Fibroblast of lung (primary cell): Measurements from ENCODE around the gene GAS2L2. TPM values are rescaled to one million over a fixed set of nuclear protein-coding genes. Genes with fewer than 3 reads are reported as not detected.

Experiments
- DNase-seq, 2 donors: peaks; one replicate each; pipeline versions ENCODE4 v3.0.0 to v3.0.0-alpha.2; 2010; ENCODE audit warnings: low read depth in 2 of 2
- H2AFZ ChIP-seq: 2 replicates; pipeline ENCODE4 v1.5.1; 2012; ENCODE audit warnings: low read length, control low read depth, inconsistent platforms
- H3K27ac ChIP-seq: 2 replicates; pipeline ENCODE4 v1.5.1; 2011; ENCODE audit warnings: low read length, control low read depth; ENCODE audit not compliant: insufficient read depth
- H3K27me3 ChIP-seq: 2 replicates; pipeline ENCODE4 v1.5.1; 2011; ENCODE audit warnings: mild to moderate bottlenecking, low read length; ENCODE audit not compliant: control insufficient read depth, insufficient read depth
- H3K36me3 ChIP-seq: 2 replicates; pipeline ENCODE4 v1.5.1; 2011; ENCODE audit warnings: low read length; ENCODE audit not compliant: control insufficient read depth, insufficient read depth
- H3K4me1 ChIP-seq: 2 replicates; pipeline ENCODE4 v1.5.1; 2011; ENCODE audit warnings: low read length; ENCODE audit not compliant: control insufficient read depth, insufficient read depth; ENCODE audit errors: extremely low read depth
- H3K4me2 ChIP-seq: 2 replicates; pipeline ENCODE4 v1.5.1; 2011; ENCODE audit warnings: low read length, control low read depth; ENCODE audit not compliant: insufficient read depth; ENCODE audit errors: extremely low read depth
- H3K4me3 ChIP-seq, 4 experiments: fragments of 200-600 bp in 1 of 4; sonication (generic) in 1 of 4; replicated peaks in 1 of 4; 2 replicates each; pipeline ENCODE4 v1.5.1; 2011 to 2016; ENCODE audit warnings: low read length in 4 of 4, low read depth in 3 of 4, mild to moderate bottlenecking in 3 of 4, control low read depth in 2 of 4, inconsistent platforms in 1 of 4, mixed read lengths in 1 of 4; ENCODE audit not compliant: insufficient read depth in 1 of 4; ENCODE audit errors: control extremely low read depth in 1 of 4
- H3K79me2 ChIP-seq: 2 replicates; pipeline ENCODE4 v1.5.1; 2012; ENCODE audit warnings: mild to moderate bottlenecking, low read length, inconsistent platforms; ENCODE audit not compliant: control insufficient read depth, insufficient read depth
- H3K9ac ChIP-seq: 2 replicates; pipeline ENCODE4 v1.5.1; 2011; ENCODE audit warnings: mild to moderate bottlenecking, low read length, control low read depth; ENCODE audit not compliant: insufficient read depth
- H3K9me3 ChIP-seq: 2 replicates; pipeline ENCODE4 v1.5.1; 2012; ENCODE audit warnings: low read depth, low read length; ENCODE audit not compliant: control insufficient read depth, insufficient read depth
- H4K20me1 ChIP-seq: 2 replicates; pipeline ENCODE4 v1.5.1; 2011; ENCODE audit warnings: low read length; ENCODE audit not compliant: control insufficient read depth, insufficient read depth; ENCODE audit errors: extremely low read depth
- EZH2 ChIP-seq: IDR thresholded peaks from 2 replicates; pipeline ENCODE4 v1.5.1; 2012; ENCODE audit warnings: low read length, control low read depth, mild to moderate bottlenecking; ENCODE audit errors: missing control alignments
- polyA plus RNA-seq, 2 donors: library from polyadenylated mRNA; depleted of rRNA in 1 of 2; stranded (reverse) in 1 of 2; unstranded in 1 of 2; fragments of >200 nt; gene quantifications; 2 replicates each; pipeline ENCODE4 v1.2.1, GENCODE V29; 2011 to 2012; ENCODE audit warnings: missing spikeins in 1 of 2
- total RNA-seq: library from RNA; depleted of rRNA; stranded (reverse); fragments of >200 nt; gene quantifications from 2 replicates; pipeline ENCODE4 v1.2.1, GENCODE V29; 2014
- TF ChIP-seq, protein P1 (sequence below), 2 donors: IDR thresholded peaks in 1 of 2; conservative IDR thresholded peaks in 1 of 2; 1 replicate in 1 of 2; 2 replicates in 1 of 2; pipeline ENCODE4 v1.5.1; 2011 to 2012; ENCODE audit warnings: low read length in 2 of 2, control low read depth in 1 of 2, inconsistent platforms in 1 of 2, low read depth in 1 of 2, mild to moderate bottlenecking in 1 of 2

GAS2L2 gene
- total and polyA plus RNA-seq, 2 donors (not counting 1 experiment from before 2014, with no cell fraction given): not detected

DNA sequence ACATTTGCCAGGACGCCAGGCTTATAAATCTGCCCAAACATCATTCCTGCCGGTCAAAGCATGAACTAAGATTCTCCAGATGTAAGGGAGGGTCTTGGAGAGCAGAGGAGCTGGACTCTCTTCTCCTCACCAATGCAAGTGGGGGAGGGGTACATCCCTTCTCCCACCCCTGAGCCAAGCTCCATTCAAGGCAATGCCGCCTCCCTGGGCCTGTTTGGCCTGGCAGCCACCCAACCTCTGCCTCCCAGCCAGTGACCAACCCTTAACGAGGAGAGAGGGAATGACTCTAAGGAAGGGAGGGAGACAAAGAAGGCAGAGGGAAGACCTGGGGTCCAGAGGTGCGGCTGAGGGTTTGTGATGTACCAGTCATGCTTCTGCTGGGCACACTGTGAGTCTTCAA is 21.5 kb upstream of the GAS2L2 start:
- Histone ChIP-seq H3K36me3 (no peaks in the 10 kb centered on the region), H3K79me2 (no peaks in the 10 kb centered on the region), H3K9me3 (no peaks in the 10 kb centered on the region), H3K9ac (no peak overlapping the region), H3K4me2 (no peak overlapping the region), H2AFZ (no peak overlapping the region), H3K27ac (no peak overlapping the region), H4K20me1 (no peaks in the 10 kb centered on the region), H3K4me3 (no peak overlapping the region), H3K27me3 (peaks cover 11% of the 10 kb centered on the region), H3K4me1 (peaks cover 14% of the 10 kb centered on the region)
- DNase-seq: peak; percentile 75 to 80
- TF ChIP-seq EZH2: no peak
- TF ChIP-seq, protein P1, sequence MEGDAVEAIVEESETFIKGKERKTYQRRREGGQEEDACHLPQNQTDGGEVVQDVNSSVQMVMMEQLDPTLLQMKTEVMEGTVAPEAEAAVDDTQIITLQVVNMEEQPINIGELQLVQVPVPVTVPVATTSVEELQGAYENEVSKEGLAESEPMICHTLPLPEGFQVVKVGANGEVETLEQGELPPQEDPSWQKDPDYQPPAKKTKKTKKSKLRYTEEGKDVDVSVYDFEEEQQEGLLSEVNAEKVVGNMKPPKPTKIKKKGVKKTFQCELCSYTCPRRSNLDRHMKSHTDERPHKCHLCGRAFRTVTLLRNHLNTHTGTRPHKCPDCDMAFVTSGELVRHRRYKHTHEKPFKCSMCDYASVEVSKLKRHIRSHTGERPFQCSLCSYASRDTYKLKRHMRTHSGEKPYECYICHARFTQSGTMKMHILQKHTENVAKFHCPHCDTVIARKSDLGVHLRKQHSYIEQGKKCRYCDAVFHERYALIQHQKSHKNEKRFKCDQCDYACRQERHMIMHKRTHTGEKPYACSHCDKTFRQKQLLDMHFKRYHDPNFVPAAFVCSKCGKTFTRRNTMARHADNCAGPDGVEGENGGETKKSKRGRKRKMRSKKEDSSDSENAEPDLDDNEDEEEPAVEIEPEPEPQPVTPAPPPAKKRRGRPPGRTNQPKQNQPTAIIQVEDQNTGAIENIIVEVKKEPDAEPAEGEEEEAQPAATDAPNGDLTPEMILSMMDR (conservative IDR thresholded peaks at IDR 0.05 in 1 of 2, IDR thresholded peaks at IDR 0.05 in 1 of 2; ENCODE audit: low read depth in 1 of 2, low read length in 2 of 2): no peak

DNA sequence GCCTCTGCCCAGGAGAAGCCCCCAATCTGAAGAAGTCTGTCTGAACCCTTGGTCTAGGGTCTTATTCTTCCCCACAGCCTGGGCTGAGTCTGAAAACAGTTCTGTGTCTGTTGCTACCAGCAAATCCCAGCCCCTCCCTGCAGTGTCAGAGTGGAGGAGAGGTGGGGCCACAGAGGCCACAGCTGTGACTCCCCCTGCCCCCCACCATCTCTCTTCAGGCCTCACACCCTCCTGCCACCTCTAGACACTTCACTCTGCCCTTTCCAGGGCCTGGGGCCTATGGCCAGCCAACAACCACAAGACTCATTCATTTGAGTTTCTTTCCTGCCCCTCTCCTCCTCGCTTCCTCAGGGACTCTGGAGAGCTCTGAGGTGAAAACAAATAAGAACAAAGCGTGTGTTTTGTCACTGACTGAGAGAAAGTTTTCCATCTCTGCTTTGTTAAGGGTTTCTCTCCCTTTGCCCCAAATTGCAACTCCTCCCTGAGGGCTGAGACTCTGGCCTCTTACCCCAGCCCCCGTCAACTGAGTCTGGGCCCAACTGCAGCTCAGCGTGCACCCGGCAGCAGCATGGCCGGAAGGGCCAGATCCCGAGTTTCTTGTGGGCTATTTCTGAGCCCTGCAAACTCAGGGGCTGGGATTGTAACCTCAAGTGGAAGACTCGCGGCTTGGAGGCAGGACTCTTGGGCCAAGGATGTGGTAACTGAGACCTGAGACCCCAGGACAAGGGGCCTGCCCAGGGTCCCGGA is 20.8 kb upstream of the GAS2L2 start:
- Histone ChIP-seq H2AFZ (no peak overlapping the region), H3K27ac (no peak overlapping the region), H3K4me2 (no peak overlapping the region), H3K4me1 (peaks cover 14% of the 10 kb centered on the region), H3K27me3 (peaks cover 15% of the 10 kb centered on the region), H3K36me3 (no peaks in the 10 kb centered on the region), H4K20me1 (no peaks in the 10 kb centered on the region), H3K4me3 (no peak overlapping the region), H3K9ac (no peak overlapping the region), H3K9me3 (no peaks in the 10 kb centered on the region), H3K79me2 (no peaks in the 10 kb centered on the region)
- TF ChIP-seq EZH2: no peak
- TF ChIP-seq, protein P1 (conservative IDR thresholded peaks at IDR 0.05 in 1 of 2, IDR thresholded peaks at IDR 0.05 in 1 of 2; ENCODE audit: low read depth in 1 of 2, low read length in 2 of 2): no peak
- peak in 1 of 2 donors; percentile 50 for DNase-seq

DNA sequence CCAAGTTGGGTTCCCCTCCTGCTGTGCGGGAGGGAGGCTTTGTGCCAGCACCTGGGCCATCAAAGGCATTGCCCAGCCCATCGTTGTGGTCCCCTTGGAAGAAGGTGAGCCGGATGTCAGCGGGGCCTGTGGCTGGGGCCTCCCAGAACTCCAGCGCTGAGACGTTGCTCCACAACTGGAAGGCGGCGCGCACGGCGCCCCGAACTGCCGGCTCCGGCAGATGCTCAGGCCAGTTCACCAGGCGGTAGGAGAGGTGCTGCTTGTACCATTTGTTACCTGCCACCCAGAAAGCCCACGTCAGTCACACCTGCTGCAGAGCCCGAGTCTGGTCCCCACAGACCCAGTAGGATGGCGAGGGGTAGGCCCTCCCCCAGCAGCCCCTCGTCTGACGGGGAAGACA is 20.1 kb upstream of the GAS2L2 start:
- no peaks in the 10 kb centered on the region for H4K20me1 ChIP-seq
- no peak overlapping the region for H2AFZ ChIP-seq
- no peak for TF ChIP-seq EZH2
- TF ChIP-seq, protein P1 (conservative IDR thresholded peaks at IDR 0.05 in 1 of 2, IDR thresholded peaks at IDR 0.05 in 1 of 2; ENCODE audit: low read depth in 1 of 2, low read length in 2 of 2): no peak
- no peaks in the 10 kb centered on the region for H3K9me3 ChIP-seq
- no peak overlapping the region for H3K4me3 ChIP-seq
- no peak overlapping the region for H3K27ac ChIP-seq
- peaks cover 17% of the 10 kb centered on the region for H3K27me3 ChIP-seq
- H3K4me1 ChIP-seq: peaks cover 10% of the 10 kb centered on the region
- no peaks in the 10 kb centered on the region for H3K79me2 ChIP-seq
- H3K9ac ChIP-seq: no peak overlapping the region
- H3K4me2 ChIP-seq: no peak overlapping the region
- DNase-seq: no peak
- H3K36me3 ChIP-seq: no peaks in the 10 kb centered on the region
